ENCODE results near the gene STK38L.

GRCh38 chr12:27332714-27333402 is 88.8 kb downstream of the STK38L start, which contains the start of gene BMAL2:
- TF ChIP-seq CTCF (IDR thresholded peaks at IDR 0.05; ENCODE audit: borderline replicate concordance, extremely low read depth, low read length, poor library complexity, severe bottlenecking): no peak
- no peak for TF ChIP-seq EZH2 (IDR thresholded peaks at IDR 0.05; ENCODE audit: borderline replicate concordance, low read depth, low read length, severe bottlenecking)
